AG09319 (cell line): Measurements from ENCODE around the gene PPP2R5C.

ENCODE experiments used
- DNase-seq: peaks from one replicate; pipeline ENCODE4 v3.0.0-alpha.2; 2010; ENCODE audit warnings: low read depth; ENCODE audit errors: extremely low read depth
- CTCF ChIP-seq: IDR thresholded peaks from 2 replicates; pipeline ENCODE4 v1.5.1; 2011; ENCODE audit warnings: low read depth, mild to moderate bottlenecking, inconsistent platforms, low read length, moderate library complexity

Gene PPP2R5C

GRCh38 chr14:101754893-101755292, 6.6 kb upstream of the PPP2R5C start:
- no peak for DNase-seq
- no peak for TF ChIP-seq CTCF

GRCh38 chr14:101755591-101756324, 5.8 kb upstream of the PPP2R5C start:
- DNase-seq, result no peak
- no peak for TF ChIP-seq CTCF

DNA sequence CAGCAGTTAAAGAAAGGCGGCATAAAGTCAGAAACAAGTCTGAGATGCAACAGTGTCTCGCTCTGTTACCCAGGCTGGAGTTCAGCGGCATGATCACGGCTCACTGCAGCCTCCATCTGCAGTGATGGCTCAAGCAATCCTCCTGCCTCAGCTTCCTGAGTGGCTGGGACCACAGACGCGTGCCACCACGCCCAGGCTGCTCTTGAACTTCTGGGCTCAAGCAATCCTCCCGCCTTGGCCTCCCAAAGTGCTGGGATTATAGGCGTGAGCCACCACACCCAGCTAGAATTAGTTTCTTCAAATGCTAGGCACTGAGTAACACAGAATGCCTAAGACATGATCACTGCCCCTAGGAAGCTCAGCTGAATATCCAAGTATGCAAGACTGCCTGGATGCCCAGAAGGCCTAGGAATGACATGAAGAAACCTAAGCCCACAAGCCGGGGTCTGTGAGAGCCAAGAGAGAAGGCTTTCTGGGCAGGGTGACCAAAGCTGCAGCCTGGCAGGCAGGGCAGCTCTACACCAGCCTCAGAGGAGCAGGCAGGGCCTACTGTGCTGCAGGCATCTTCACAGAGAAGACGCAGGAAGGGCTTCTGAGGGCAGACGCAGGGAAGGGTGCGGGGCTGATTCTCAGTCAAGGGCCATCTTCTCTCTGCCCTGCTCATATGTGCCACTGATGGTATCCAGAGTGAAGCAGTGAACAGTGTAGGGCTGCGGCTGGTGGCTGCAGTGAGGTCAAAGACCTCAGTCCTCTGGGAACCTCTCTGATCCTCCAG, 4.3 kb upstream of the PPP2R5C start:
- DNase-seq, result no peak
- TF ChIP-seq CTCF, result no peak

- DNase-seq, result no peak
- TF ChIP-seq CTCF, result no peak
Measured at GRCh38 chr14:101757839-101758211, 3.7 kb upstream of the PPP2R5C start.

- DNase-seq, result no peak
- TF ChIP-seq CTCF, result no peak
Measured at GRCh38 chr14:101758913-101759593, 2.5 kb upstream of the PPP2R5C start.

- peak; percentile 98 for DNase-seq
- no peak for TF ChIP-seq CTCF
Measured at GRCh38 chr14:101760138-101761011, 1.1 kb upstream of the PPP2R5C start.
